HepG2 (cell line): ENCODE data around the gene DENND2D. TPM values are rescaled to one million over a fixed set of nuclear protein-coding genes. Genes with fewer than 3 reads are reported as not detected.

Experiments
- ATAC-seq: fragments of 200-7000 bp; cut with Tn5 transposase; 3 replicates; pipeline ENCODE4 v1.9.1; 2020; ENCODE audit warnings: mild to moderate bottlenecking, moderate library complexity
- BruUV-seq: library from RNA; stranded (reverse); fragments of 400-500 nt; replicated peaks from 2 replicates; lab custom pipeline; 2021; lab: Mats Ljungman, UMichigan
- CTCF ChIA-PET: fragments of 300-600 bp; formaldehyde crosslinking; extraction: SDS; loops from one replicate; lab custom pipeline; 2021; ENCODE audit warnings: low total read pairs, inconsistent platforms, low intra/inter-chr PET ratio; lab: Yijun Ruan, JAX
- POLR2A ChIA-PET: fragments of 350-600 bp; sonication (Branson Sonifier 250); formaldehyde crosslinking; loops from one replicate; lab custom pipeline; 2020; ENCODE audit warnings: antibody characterized with exemption, inconsistent platforms; lab: Yijun Ruan, JAX
- DNase-seq: peaks from one replicate; pipeline ENCODE4 v3.0.0-alpha.2; 2015; ENCODE audit warnings: low spot score
- FAIRE-seq: peaks from 3 replicates; lab custom pipeline; 2011; peaks lifted over from hg19 to GRCh38; lab: Jason Lieb, UNC
- H2AFZ ChIP-seq: one replicate; pipeline ENCODE4 v1.6.1; 2011; ENCODE audit warnings: low read length, inconsistent platforms
- H3K27ac ChIP-seq: fragments of 300-600 bp; 3 replicates; pipeline ENCODE4 v1.8.0; 2011; ENCODE audit warnings: mixed run types, mild to moderate bottlenecking, mixed read lengths, low read length, inconsistent platforms; ENCODE audit not compliant: insufficient read depth; ENCODE audit errors: extremely low read length
- H3K27me3 ChIP-seq, 2 experiments: fragments of 200-600 bp in 1 of 2; 2 replicates in 1 of 2; 3 replicates in 1 of 2; pipeline versions ENCODE4 v1.6.0 to v1.8.0; 2011; ENCODE audit warnings: low read length in 2 of 2, mild to moderate bottlenecking in 2 of 2, moderate library complexity in 2 of 2, inconsistent platforms in 1 of 2; ENCODE audit not compliant: insufficient read depth in 2 of 2, control insufficient read depth in 1 of 2
- H3K36me3 ChIP-seq, 2 experiments: fragments of 200-600 bp in 1 of 2; replicated peaks in 1 of 2; 2 replicates in 1 of 2; 3 replicates in 1 of 2; pipeline versions ENCODE4 v1.5.1 to v1.8.0; 2011; ENCODE audit warnings: low read length in 2 of 2, inconsistent platforms in 1 of 2; ENCODE audit not compliant: insufficient read depth in 2 of 2, control insufficient read depth in 1 of 2
- H3K4me1 ChIP-seq: 2 replicates; pipeline ENCODE4 v1.5.1; 2012; ENCODE audit warnings: low read length, inconsistent platforms; ENCODE audit not compliant: insufficient read depth
- H3K4me2 ChIP-seq: 2 replicates; pipeline ENCODE4 v1.6.0; 2011; ENCODE audit warnings: low read depth, low read length, inconsistent platforms
- H3K4me3 ChIP-seq, 3 experiments: fragments of 200-600 bp in 1 of 3; sonication (generic), shearing (Covaris generic) in 1 of 3; replicated peaks in 1 of 3; 2 replicates each; pipeline ENCODE4 v1.5.1; 2011 to 2016; ENCODE audit warnings: low read length in 3 of 3, inconsistent platforms in 2 of 3, low read depth in 2 of 3, mild to moderate bottlenecking in 2 of 3, control low read depth in 1 of 3, mixed read lengths in 1 of 3; ENCODE audit not compliant: insufficient read depth in 1 of 3
- H3K79me2 ChIP-seq: one replicate; pipeline ENCODE4 v1.6.1; 2011; ENCODE audit warnings: low read length, inconsistent platforms; ENCODE audit not compliant: insufficient read depth
- H3K9ac ChIP-seq: 2 replicates; pipeline ENCODE4 v1.6.0; 2011; ENCODE audit warnings: mild to moderate bottlenecking, low read depth, low read length, inconsistent platforms; ENCODE audit not compliant: insufficient read depth
- H3K9me3 ChIP-seq: 2 replicates; pipeline ENCODE4 v1.5.1; 2012; ENCODE audit warnings: mild to moderate bottlenecking, low read length
- H4K20me1 ChIP-seq: 2 replicates; pipeline ENCODE4 v1.6.0; 2011; ENCODE audit warnings: inconsistent platforms, mild to moderate bottlenecking, low read length, moderate library complexity; ENCODE audit not compliant: insufficient read depth
- CENPX ChIP-seq: sonication (generic); formaldehyde crosslinking; IDR thresholded peaks from 2 replicates; pipeline ENCODE4 v1.9.0; 2021; ENCODE audit warnings: mild to moderate bottlenecking, missing genetic modification reagents, moderate library complexity
- FOXA1 ChIP-seq, 2 experiments: fragments of 450-650 bp in 1 of 2; sonication (generic) in 1 of 2; formaldehyde crosslinking in 1 of 2; IDR thresholded peaks; 2 replicates each; pipeline versions ENCODE4 v1.4.0 to v1.6.1; 2016 to 2020; ENCODE audit warnings: missing genetic modification reagents in 1 of 2
- GATA4 ChIP-seq: sonication (generic); IDR thresholded peaks from 2 replicates; pipeline ENCODE4 v1.6.1; 2016; ENCODE audit warnings: antibody characterized with exemption, low read depth, borderline replicate concordance
- HNRNPK ChIP-seq: fragments of 200-400 bp; formaldehyde crosslinking; IDR thresholded peaks from 2 replicates; pipeline ENCODE4 v1.6.1; 2018; ENCODE audit warnings: low read length, low read depth, moderate library complexity, mild to moderate bottlenecking; ENCODE audit not compliant: poor library complexity, severe bottlenecking
- HOXA3 ChIP-seq: sonication (generic); formaldehyde crosslinking; IDR thresholded peaks from 2 replicates; pipeline ENCODE4 v1.5.0; 2020; ENCODE audit warnings: missing genetic modification reagents
- KLF15 ChIP-seq: sonication (generic); formaldehyde crosslinking; IDR thresholded peaks from 2 replicates; pipeline ENCODE4 v1.8.1; 2023; ENCODE audit warnings: borderline replicate concordance, mild to moderate bottlenecking, inconsistent platforms, missing genetic modification reagents, mixed read lengths
- PHF21A ChIP-seq: sonication (generic); formaldehyde crosslinking; IDR thresholded peaks from 2 replicates; pipeline ENCODE4 v1.5.0; 2020; ENCODE audit warnings: mild to moderate bottlenecking, missing genetic modification reagents
- POGK ChIP-seq: sonication (generic); formaldehyde crosslinking; conservative IDR thresholded peaks from 2 replicates; pipeline ENCODE4 v1.8.0; 2022; ENCODE audit warnings: mild to moderate bottlenecking, moderate library complexity, missing genetic modification reagents
- SOX5 ChIP-seq: IDR thresholded peaks from 2 replicates; pipeline ENCODE4 v1.6.1; 2016; ENCODE audit warnings: borderline replicate concordance
- ZMAT3 ChIP-seq: sonication (generic); formaldehyde crosslinking; conservative IDR thresholded peaks from 2 replicates; pipeline ENCODE4 v1.7.0; 2021; ENCODE audit warnings: missing genetic modification reagents
- ZNF17 ChIP-seq: sonication (generic); formaldehyde crosslinking; IDR thresholded peaks from 2 replicates; pipeline ENCODE4 v1.5.0; 2020; ENCODE audit warnings: mild to moderate bottlenecking, missing genetic modification reagents
- WGBS: methylation state at CpG from one replicate; pipeline ENCODE4 v1.1.6; 2017; ENCODE audit warnings: low lambda C conversion rate; 5-methylcytosine and 5-hydroxymethylcytosine counted together
- in situ Hi-C: cut with HindIII; loops from 2 replicates; pipeline ENCODE4 v1.10.0; 2017; ENCODE audit warnings: low pct_unique_long_range_greater_than_20kb; ENCODE audit not compliant: extremely low pct_ligation_motif_present
- intact Hi-C: fragments of 100-400 bp; cut with micrococcal nuclease; formaldehyde crosslinking; loops from one replicate; pipeline ENCODE4 v1.10.0; 2022; ENCODE audit not compliant: unreplicated experiment
- polyA plus RNA-seq, 8 experiments: library from polyadenylated mRNA; depleted of rRNA in 3 of 8; stranded (reverse) in 7 of 8; unstranded in 1 of 8; fragments of >200 nt; fragmentation: Illumina TruSeq in 4 of 8; extraction: Trizol in 4 of 8; gene quantifications; 2 replicates each; pipeline versions ENCODE4 v1.2.1 to v1.2.3, GENCODE V29; 2011 to 2016; ENCODE audit warnings: low read depth in 4 of 8, missing spikeins in 1 of 8, mixed read lengths in 1 of 8; ENCODE audit not compliant: insufficient read depth in 1 of 8
- total RNA-seq, 5 experiments: library from RNA; depleted of rRNA; stranded (reverse); fragments of >200 nt; fragmentation: Illumina TruSeq; extraction: Trizol; gene quantifications; 2 replicates each; pipeline ENCODE4 v1.2.3, GENCODE V29; 2016; ENCODE audit warnings: low read depth in 1 of 5
- TF ChIP-seq, protein P1 (sequence below): IDR thresholded peaks from 2 replicates; pipeline ENCODE4 v1.6.1; 2012; ENCODE audit warnings: inconsistent platforms
- TF ChIP-seq, protein P2 (sequence below): sonication (generic); formaldehyde crosslinking; IDR thresholded peaks from 2 replicates; pipeline ENCODE4 v1.5.0; 2020; ENCODE audit warnings: mild to moderate bottlenecking, missing genetic modification reagents, borderline replicate concordance

Gene DENND2D
- total and polyA plus RNA-seq, 2 of the 13 experiments (the other 11 are each of a cell fraction or from before 2014, with no cell fraction given), result 0.04 TPM; not detected in 1

DNA sequence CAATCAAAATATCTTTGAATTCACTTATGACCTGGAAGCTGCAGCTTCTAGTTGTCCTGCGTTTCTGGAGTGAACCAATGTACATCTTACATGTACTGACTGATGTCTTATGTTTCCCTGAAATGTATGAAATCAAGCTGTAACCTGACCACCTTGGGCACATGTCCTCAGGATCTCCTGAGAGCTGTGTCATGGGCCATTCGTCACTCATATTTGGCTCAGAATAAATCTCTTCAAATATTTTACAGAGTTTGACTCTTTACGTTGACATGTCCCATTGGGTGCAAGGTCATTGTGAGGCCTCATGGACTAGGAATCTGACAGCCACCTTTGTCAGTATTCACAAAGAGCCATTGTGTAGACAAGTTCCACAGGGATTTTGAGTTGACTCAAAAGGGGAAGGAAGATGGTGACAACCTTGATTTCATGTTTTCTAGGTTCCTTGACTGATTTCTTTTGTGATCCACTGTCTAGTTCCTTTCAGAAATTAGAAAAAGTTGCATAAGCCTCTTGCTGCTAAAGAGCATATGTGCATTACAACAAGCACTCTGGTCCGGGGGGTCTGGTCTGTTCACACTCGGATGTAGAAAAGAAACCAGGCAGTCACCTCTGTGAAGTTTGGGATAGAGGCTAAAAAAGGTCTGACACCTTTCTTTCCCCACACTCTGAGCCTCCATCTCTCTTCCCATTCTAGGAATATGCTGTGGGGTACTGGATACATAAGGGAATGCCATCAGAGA lies 37.8 kb upstream of the DENND2D start:
- Histone ChIP-seq H3K27me3 (no peaks in the 10 kb centered on the region), H4K20me1 (no peaks in the 10 kb centered on the region), H3K4me1 (peaks cover 78% of the 10 kb centered on the region), H3K4me2 (peak overlapping the region; percentile 40), H2AFZ (no peak overlapping the region), H3K36me3 (no peaks in the 10 kb centered on the region), H3K4me3 (no peak overlapping the region), H3K9ac (peak overlapping the region; percentile 47), H3K27ac (peak overlapping the region; percentile 85), H3K79me2 (no peaks in the 10 kb centered on the region), H3K9me3 (no peaks in the 10 kb centered on the region)
- TSS peak; percentile 90 for BruUV-seq
- FAIRE-seq (peak; percentile 89), ATAC-seq (peak; percentile 89), DNase-seq (peak; percentile 95)
- ChIA-PET CTCF (no interaction called here), POLR2A (interaction anchor here (0.9 to 2.2 kb wide), 3 partner anchors 9 to 11 kb away, joined by 3 to 14 read pairs (median 4); partner anchors contain the start of gene CHI3L2)
- WGBS, result 17% methylated on average over 5 of the region's 5 CpGs
- intact Hi-C loops (loop anchor here (1.0 kb wide), 1 partner anchor 10 kb away; no protein-coding TSS in a partner anchor), in situ Hi-C loops (no loop called here)
- TF ChIP-seq, protein P1, sequence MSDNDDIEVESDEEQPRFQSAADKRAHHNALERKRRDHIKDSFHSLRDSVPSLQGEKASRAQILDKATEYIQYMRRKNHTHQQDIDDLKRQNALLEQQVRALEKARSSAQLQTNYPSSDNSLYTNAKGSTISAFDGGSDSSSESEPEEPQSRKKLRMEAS, result 0 out of 2 replicates have a peak, but pooled peaks have one; percentile 25
- TF ChIP-seq ZMAT3 (CRISPR knock-in tag), result no peak
- peak; percentile 88 for TF ChIP-seq SOX5 (CRISPR knock-in tag)
- TF ChIP-seq GATA4, result 0 out of 2 replicates have a peak, but pooled peaks have one; percentile 48
- TF ChIP-seq FOXA1 (IDR thresholded peaks at IDR 0.05), result no peak
- TF ChIP-seq FOXA1 (CRISPR knock-in tag; IDR thresholded peaks at IDR 0.05), result peak; percentile 52
- peak; percentile 58; the same call in 1 of the 2 replicates for TF ChIP-seq HOXA3 (CRISPR knock-in tag)
- TF ChIP-seq KLF15, result no peak
- no peak for TF ChIP-seq HNRNPK
- TF ChIP-seq, protein P2, sequence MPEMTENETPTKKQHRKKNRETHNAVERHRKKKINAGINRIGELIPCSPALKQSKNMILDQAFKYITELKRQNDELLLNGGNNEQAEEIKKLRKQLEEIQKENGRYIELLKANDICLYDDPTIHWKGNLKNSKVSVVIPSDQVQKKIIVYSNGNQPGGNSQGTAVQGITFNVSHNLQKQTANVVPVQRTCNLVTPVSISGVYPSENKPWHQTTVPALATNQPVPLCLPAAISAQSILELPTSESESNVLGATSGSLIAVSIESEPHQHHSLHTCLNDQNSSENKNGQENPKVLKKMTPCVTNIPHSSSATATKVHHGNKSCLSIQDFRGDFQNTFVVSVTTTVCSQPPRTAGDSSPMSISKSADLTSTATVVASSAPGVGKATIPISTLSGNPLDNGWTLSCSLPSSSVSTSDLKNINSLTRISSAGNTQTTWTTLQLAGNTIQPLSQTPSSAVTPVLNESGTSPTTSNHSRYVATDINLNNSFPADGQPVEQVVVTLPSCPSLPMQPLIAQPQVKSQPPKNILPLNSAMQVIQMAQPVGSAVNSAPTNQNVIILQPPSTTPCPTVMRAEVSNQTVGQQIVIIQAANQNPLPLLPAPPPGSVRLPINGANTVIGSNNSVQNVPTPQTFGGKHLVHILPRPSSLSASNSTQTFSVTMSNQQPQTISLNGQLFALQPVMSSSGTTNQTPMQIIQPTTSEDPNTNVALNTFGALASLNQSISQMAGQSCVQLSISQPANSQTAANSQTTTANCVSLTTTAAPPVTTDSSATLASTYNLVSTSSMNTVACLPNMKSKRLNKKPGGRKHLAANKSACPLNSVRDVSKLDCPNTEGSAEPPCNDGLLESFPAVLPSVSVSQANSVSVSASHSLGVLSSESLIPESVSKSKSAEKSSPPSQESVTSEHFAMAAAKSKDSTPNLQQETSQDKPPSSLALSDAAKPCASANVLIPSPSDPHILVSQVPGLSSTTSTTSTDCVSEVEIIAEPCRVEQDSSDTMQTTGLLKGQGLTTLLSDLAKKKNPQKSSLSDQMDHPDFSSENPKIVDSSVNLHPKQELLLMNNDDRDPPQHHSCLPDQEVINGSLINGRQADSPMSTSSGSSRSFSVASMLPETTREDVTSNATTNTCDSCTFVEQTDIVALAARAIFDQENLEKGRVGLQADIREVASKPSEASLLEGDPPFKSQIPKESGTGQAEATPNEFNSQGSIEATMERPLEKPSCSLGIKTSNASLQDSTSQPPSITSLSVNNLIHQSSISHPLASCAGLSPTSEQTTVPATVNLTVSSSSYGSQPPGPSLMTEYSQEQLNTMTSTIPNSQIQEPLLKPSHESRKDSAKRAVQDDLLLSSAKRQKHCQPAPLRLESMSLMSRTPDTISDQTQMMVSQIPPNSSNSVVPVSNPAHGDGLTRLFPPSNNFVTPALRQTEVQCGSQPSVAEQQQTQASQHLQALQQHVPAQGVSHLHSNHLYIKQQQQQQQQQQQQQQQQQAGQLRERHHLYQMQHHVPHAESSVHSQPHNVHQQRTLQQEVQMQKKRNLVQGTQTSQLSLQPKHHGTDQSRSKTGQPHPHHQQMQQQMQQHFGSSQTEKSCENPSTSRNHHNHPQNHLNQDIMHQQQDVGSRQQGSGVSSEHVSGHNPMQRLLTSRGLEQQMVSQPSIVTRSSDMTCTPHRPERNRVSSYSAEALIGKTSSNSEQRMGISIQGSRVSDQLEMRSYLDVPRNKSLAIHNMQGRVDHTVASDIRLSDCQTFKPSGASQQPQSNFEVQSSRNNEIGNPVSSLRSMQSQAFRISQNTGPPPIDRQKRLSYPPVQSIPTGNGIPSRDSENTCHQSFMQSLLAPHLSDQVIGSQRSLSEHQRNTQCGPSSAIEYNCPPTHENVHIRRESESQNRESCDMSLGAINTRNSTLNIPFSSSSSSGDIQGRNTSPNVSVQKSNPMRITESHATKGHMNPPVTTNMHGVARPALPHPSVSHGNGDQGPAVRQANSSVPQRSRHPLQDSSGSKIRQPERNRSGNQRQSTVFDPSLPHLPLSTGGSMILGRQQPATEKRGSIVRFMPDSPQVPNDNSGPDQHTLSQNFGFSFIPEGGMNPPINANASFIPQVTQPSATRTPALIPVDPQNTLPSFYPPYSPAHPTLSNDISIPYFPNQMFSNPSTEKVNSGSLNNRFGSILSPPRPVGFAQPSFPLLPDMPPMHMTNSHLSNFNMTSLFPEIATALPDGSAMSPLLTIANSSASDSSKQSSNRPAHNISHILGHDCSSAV (CRISPR knock-in tag), result no peak
- no peak for TF ChIP-seq ZNF17 (CRISPR knock-in tag)
- no peak for TF ChIP-seq CENPX (CRISPR knock-in tag)
- TF ChIP-seq PHF21A, result peak; percentile 70
- TF ChIP-seq POGK (CRISPR knock-in tag), result 0 out of 2 replicates have a peak, but pooled peaks have one; percentile 37
